Measurements from ENCODE around the gene CLCA2.

The CLCA2 gene

DNA sequence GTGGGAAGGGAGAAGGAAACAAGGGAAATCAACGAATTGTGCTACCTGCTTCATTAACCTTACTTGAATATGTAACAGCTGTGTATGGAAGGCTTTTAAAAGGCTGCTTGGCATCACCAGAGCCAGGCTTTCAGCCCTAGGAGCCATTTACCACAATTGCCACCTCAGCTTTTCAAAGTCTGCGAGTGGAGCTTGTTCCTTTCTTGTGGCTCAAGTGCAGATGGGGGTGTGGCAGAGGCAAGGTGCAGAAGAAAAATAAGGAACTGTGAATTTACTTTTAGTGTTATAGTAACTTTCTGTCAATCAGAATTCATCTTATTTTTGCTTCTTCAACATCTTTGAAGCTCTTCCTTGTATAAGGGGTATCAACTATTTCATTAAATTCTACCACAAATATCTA, 17.6 kb downstream of the CLCA2 start:
- Histone ChIP-seq H3K4me3 (replicated peaks; ENCODE audit: insufficient read depth, low read length) (no peak overlapping the region), H3K27me3 (ENCODE audit: insufficient read depth, poor library complexity, severe bottlenecking) (no peaks in the 10 kb centered on the region), H3K27ac (replicated peaks) (no peak overlapping the region)
- peak in 1 of 2 experiments; percentile 17 for DNase-seq (ENCODE audit: low read depth in 1 of 2, low spot score in 1 of 2)
- TF ChIP-seq POLR2AphosphoS5 (IDR thresholded peaks at IDR 0.05; ENCODE audit: low read depth) (no peak), SPI1 (IDR thresholded peaks at IDR 0.05; ENCODE audit: borderline replicate concordance, low read depth) (peak; percentile 65; the same call in 1 of the 2 replicates)
- TF ChIP-seq, protein P1, sequence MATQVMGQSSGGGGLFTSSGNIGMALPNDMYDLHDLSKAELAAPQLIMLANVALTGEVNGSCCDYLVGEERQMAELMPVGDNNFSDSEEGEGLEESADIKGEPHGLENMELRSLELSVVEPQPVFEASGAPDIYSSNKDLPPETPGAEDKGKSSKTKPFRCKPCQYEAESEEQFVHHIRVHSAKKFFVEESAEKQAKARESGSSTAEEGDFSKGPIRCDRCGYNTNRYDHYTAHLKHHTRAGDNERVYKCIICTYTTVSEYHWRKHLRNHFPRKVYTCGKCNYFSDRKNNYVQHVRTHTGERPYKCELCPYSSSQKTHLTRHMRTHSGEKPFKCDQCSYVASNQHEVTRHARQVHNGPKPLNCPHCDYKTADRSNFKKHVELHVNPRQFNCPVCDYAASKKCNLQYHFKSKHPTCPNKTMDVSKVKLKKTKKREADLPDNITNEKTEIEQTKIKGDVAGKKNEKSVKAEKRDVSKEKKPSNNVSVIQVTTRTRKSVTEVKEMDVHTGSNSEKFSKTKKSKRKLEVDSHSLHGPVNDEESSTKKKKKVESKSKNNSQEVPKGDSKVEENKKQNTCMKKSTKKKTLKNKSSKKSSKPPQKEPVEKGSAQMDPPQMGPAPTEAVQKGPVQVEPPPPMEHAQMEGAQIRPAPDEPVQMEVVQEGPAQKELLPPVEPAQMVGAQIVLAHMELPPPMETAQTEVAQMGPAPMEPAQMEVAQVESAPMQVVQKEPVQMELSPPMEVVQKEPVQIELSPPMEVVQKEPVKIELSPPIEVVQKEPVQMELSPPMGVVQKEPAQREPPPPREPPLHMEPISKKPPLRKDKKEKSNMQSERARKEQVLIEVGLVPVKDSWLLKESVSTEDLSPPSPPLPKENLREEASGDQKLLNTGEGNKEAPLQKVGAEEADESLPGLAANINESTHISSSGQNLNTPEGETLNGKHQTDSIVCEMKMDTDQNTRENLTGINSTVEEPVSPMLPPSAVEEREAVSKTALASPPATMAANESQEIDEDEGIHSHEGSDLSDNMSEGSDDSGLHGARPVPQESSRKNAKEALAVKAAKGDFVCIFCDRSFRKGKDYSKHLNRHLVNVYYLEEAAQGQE (IDR thresholded peaks at IDR 0.05; ENCODE audit: insufficient replicate concordance, low read depth), result no peak

DNA sequence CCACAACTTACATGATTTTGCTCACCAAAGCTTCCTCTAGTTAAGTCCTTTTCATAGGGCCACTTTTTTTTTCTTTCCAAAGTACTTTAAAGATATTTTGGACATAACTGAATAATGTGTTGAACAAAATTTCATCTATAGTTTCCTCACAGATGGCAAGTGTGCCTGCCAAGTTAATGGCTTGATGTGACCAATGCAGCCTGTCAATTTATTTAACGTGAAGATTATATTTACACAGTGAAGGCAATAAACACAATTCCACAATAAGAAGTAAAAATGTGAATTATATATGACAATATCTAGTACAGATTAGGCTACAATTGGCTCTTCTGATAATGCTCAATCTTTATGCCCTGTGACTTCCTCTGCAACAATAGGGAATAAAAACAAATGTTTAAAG, 18.0 kb downstream of the CLCA2 start:
- no peak overlapping the region for H3K27ac ChIP-seq (replicated peaks)
- TF ChIP-seq GABPA (IDR thresholded peaks at IDR 0.05; ENCODE audit: low read depth) (no peak), POLR2AphosphoS5 (IDR thresholded peaks at IDR 0.05; ENCODE audit: low read depth) (no peak), SPI1 (IDR thresholded peaks at IDR 0.05; ENCODE audit: borderline replicate concordance, low read depth) (no peak)
- TF ChIP-seq, protein P1 (IDR thresholded peaks at IDR 0.05; ENCODE audit: insufficient replicate concordance, low read depth), result no peak
- TF ChIP-seq, protein P2, sequence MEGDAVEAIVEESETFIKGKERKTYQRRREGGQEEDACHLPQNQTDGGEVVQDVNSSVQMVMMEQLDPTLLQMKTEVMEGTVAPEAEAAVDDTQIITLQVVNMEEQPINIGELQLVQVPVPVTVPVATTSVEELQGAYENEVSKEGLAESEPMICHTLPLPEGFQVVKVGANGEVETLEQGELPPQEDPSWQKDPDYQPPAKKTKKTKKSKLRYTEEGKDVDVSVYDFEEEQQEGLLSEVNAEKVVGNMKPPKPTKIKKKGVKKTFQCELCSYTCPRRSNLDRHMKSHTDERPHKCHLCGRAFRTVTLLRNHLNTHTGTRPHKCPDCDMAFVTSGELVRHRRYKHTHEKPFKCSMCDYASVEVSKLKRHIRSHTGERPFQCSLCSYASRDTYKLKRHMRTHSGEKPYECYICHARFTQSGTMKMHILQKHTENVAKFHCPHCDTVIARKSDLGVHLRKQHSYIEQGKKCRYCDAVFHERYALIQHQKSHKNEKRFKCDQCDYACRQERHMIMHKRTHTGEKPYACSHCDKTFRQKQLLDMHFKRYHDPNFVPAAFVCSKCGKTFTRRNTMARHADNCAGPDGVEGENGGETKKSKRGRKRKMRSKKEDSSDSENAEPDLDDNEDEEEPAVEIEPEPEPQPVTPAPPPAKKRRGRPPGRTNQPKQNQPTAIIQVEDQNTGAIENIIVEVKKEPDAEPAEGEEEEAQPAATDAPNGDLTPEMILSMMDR (IDR thresholded peaks at IDR 0.05; ENCODE audit: insufficient read depth, low read length), result no peak
- H3K27me3 ChIP-seq (ENCODE audit: insufficient read depth, poor library complexity, severe bottlenecking), result no peaks in the 10 kb centered on the region
- DNase-seq (ENCODE audit: low read depth in 1 of 2, low spot score in 1 of 2), result no peak
- no peak overlapping the region for H3K4me3 ChIP-seq (replicated peaks; ENCODE audit: insufficient read depth, low read length)

DNA sequence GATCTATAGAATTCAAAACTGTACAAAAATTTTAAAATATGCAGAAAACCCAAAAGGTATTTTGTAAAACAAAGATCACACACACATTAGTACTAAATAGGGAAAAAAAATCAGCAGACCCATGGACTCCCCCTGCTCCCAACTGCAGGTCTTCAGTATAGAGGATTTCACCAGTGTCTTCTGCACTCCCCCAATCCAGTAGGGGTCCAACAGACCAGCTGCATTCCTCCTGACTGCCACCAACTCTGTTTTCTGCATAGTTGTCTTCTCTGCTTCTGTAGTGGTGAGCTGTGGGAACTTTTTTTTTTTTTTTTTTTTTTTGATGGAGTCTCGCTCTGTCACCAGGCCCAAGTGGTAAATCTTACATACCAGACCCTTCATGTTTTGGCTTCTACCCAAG, 21.9 kb downstream of the CLCA2 start:
- H3K27ac ChIP-seq (replicated peaks), result no peak overlapping the region
- no peak overlapping the region for H3K4me3 ChIP-seq (replicated peaks; ENCODE audit: insufficient read depth, low read length)
- no peak for DNase-seq (ENCODE audit: low read depth in 1 of 2, low spot score in 1 of 2)
- H3K27me3 ChIP-seq (ENCODE audit: insufficient read depth, poor library complexity, severe bottlenecking), result no peaks in the 10 kb centered on the region
- TF ChIP-seq, protein P2 (IDR thresholded peaks at IDR 0.05; ENCODE audit: insufficient read depth, low read length), result no peak
- no peak for TF ChIP-seq GABPA (IDR thresholded peaks at IDR 0.05; ENCODE audit: low read depth)
- TF ChIP-seq, protein P1 (IDR thresholded peaks at IDR 0.05; ENCODE audit: insufficient replicate concordance, low read depth), result no peak
- no peak for TF ChIP-seq POLR2AphosphoS5 (IDR thresholded peaks at IDR 0.05; ENCODE audit: low read depth)
- no peak for TF ChIP-seq SPI1 (IDR thresholded peaks at IDR 0.05; ENCODE audit: borderline replicate concordance, low read depth)

All from HL-60 (cell line).